Measurements from ENCODE around the gene OR6K2.

Gene OR6K2

GRCh38 chr1:158711098-158711497 lies 10.6 kb upstream of the OR6K2 start:
- no peak overlapping the region for H2AFZ ChIP-seq (ENCODE audit: low read depth)
- H4K20me1 ChIP-seq (ENCODE audit: insufficient read depth): no peaks in the 10 kb centered on the region
- H3K27me3 ChIP-seq (ENCODE audit: insufficient read depth, low read depth): no peaks in the 10 kb centered on the region
- H3K4me1 ChIP-seq (ENCODE audit: low read depth, poor library complexity, severe bottlenecking): peaks cover 7% of the 10 kb centered on the region
- H3K9ac ChIP-seq: no peak overlapping the region
- no peaks in the 10 kb centered on the region for H3K79me2 ChIP-seq (ENCODE audit: insufficient read depth, low read depth)
- TF ChIP-seq CTCF (conservative IDR thresholded peaks at IDR 0.05; ENCODE audit: low read depth, low read length): no peak
- no peak overlapping the region for H3K4me3 ChIP-seq (IDR thresholded peaks at IDR 0.05; ENCODE audit: insufficient read depth, low read depth, low read length)
- no peaks in the 10 kb centered on the region for H3K36me3 ChIP-seq (ENCODE audit: insufficient read depth)
- no peak overlapping the region for H3K4me2 ChIP-seq
- no peak overlapping the region for H3K27ac ChIP-seq

- Histone ChIP-seq H2AFZ (ENCODE audit: low read depth) (no peak overlapping the region), H3K4me1 (ENCODE audit: low read depth, poor library complexity, severe bottlenecking) (no peaks in the 10 kb centered on the region), H4K20me1 (ENCODE audit: insufficient read depth) (no peaks in the 10 kb centered on the region)
Measured at GRCh38 chr1:158706096-158706495, 5.6 kb upstream of the OR6K2 start.

GRCh38 chr1:158694596-158694995 lies 5.9 kb downstream of the OR6K2 start:
- no peak overlapping the region for H3K9ac ChIP-seq
- TF ChIP-seq CTCF (conservative IDR thresholded peaks at IDR 0.05; ENCODE audit: low read depth, low read length): no peak
- no peaks in the 10 kb centered on the region for H3K4me1 ChIP-seq (ENCODE audit: low read depth, poor library complexity, severe bottlenecking)
- H3K4me3 ChIP-seq (IDR thresholded peaks at IDR 0.05; ENCODE audit: insufficient read depth, low read depth, low read length): no peak overlapping the region
- H3K79me2 ChIP-seq (ENCODE audit: insufficient read depth, low read depth): no peaks in the 10 kb centered on the region
- no peaks in the 10 kb centered on the region for H3K36me3 ChIP-seq (ENCODE audit: insufficient read depth)
- H4K20me1 ChIP-seq (ENCODE audit: insufficient read depth): no peaks in the 10 kb centered on the region
- no peaks in the 10 kb centered on the region for H3K27me3 ChIP-seq (ENCODE audit: insufficient read depth, low read depth)
- no peak overlapping the region for H2AFZ ChIP-seq (ENCODE audit: low read depth)
- no peak overlapping the region for H3K27ac ChIP-seq
- H3K4me2 ChIP-seq: no peak overlapping the region

More at GRCh38 chr1:158706096-158706495, 5.6 kb upstream of the OR6K2 start:
- H3K4me2 ChIP-seq: no peak overlapping the region
- no peak overlapping the region for H3K9ac ChIP-seq
- no peak for TF ChIP-seq CTCF (conservative IDR thresholded peaks at IDR 0.05; ENCODE audit: low read depth, low read length)
- no peaks in the 10 kb centered on the region for H3K36me3 ChIP-seq (ENCODE audit: insufficient read depth)
- no peak overlapping the region for H3K27ac ChIP-seq
- H3K4me3 ChIP-seq (IDR thresholded peaks at IDR 0.05; ENCODE audit: insufficient read depth, low read depth, low read length): no peak overlapping the region
- no peaks in the 10 kb centered on the region for H3K27me3 ChIP-seq (ENCODE audit: insufficient read depth, low read depth)
- no peaks in the 10 kb centered on the region for H3K79me2 ChIP-seq (ENCODE audit: insufficient read depth, low read depth)

GRCh38 chr1:158692356-158692755 lies 8.1 kb downstream of the OR6K2 start:
- Histone ChIP-seq H3K4me1 (ENCODE audit: low read depth, poor library complexity, severe bottlenecking) (no peaks in the 10 kb centered on the region), H3K79me2 (ENCODE audit: insufficient read depth, low read depth) (no peaks in the 10 kb centered on the region), H3K27me3 (ENCODE audit: insufficient read depth, low read depth) (no peaks in the 10 kb centered on the region), H3K27ac (no peak overlapping the region), H3K4me2 (no peak overlapping the region), H3K9ac (no peak overlapping the region), H3K4me3 (IDR thresholded peaks at IDR 0.05; ENCODE audit: insufficient read depth, low read depth, low read length) (no peak overlapping the region), H3K36me3 (ENCODE audit: insufficient read depth) (no peaks in the 10 kb centered on the region), H4K20me1 (ENCODE audit: insufficient read depth) (no peaks in the 10 kb centered on the region), H2AFZ (ENCODE audit: low read depth) (no peak overlapping the region)
- TF ChIP-seq CTCF (conservative IDR thresholded peaks at IDR 0.05; ENCODE audit: low read depth, low read length): no peak
